Tibial artery (tissue), 4 donors: ENCODE measurements around the gene C18orf32.
A peak's percentile ranks its signal among the peaks of the same experiment; 100 is the strongest.
"Not testable (repeated sequence)": the region's sequence is repeated elsewhere in the genome, so short reads cannot be mapped to it uniquely, and the experiment has no call there.

Experiments used
- DNase-seq, 2 donors: peaks; one replicate each; pipeline ENCODE4 v3.0.0-alpha.2; 2019
- H3K27ac ChIP-seq, 2 donors: fragments of 200-600 bp; sonication (generic) in 1 of 2; 1 replicate in 1 of 2; 2 replicates in 1 of 2; pipeline ENCODE4 v1.5.1; 2018 to 2019; ENCODE audit warnings: mild to moderate bottlenecking in 1 of 2
- H3K27me3 ChIP-seq, 2 donors: fragments of 200-600 bp; sonication (generic) in 1 of 2; one replicate each; pipeline versions ENCODE4 v1.5.1 to v1.6.0; 2016 to 2019
- H3K36me3 ChIP-seq, 3 donors: fragments of 200-600 bp; sonication (generic) in 2 of 3; one replicate each; pipeline ENCODE4 v1.5.1; 2016 to 2019; ENCODE audit warnings: mild to moderate bottlenecking in 2 of 3
- H3K4me1 ChIP-seq, 4 donors: fragments of 200-600 bp; sonication (generic) in 2 of 4; 1 replicate in 3 of 4; 2 replicates in 1 of 4; pipeline ENCODE4 v1.5.1; 2016 to 2019
- H3K4me3 ChIP-seq, 2 donors: fragments of 200-600 bp; sonication (generic) in 1 of 2; 1 replicate in 1 of 2; 2 replicates in 1 of 2; pipeline ENCODE4 v1.5.1; 2018 to 2019; ENCODE audit warnings: mild to moderate bottlenecking in 2 of 2
- H3K9me3 ChIP-seq, 3 donors: fragments of 200-600 bp; sonication (generic) in 1 of 3; one replicate each; pipeline ENCODE4 v1.5.1; 2016 to 2019
- CTCF ChIP-seq, 2 experiments: fragments of 200-600 bp in 1 of 2; fragments of 450-650 bp in 1 of 2; IDR thresholded peaks; one replicate each; pipeline ENCODE4 v1.5.1; 2017 to 2019; ENCODE audit warnings: antibody characterized with exemption in 2 of 2, mild to moderate bottlenecking in 1 of 2, moderate library complexity in 1 of 2
- intact Hi-C: fragments of 100-400 bp; cut with DNase I; formaldehyde crosslinking; loops from one replicate; pipeline ENCODE4 v1.15.0; 2023; ENCODE audit warnings: low total_unique reads

C18orf32 gene

GRCh38 chr18:49510393-49511115 lies 23.5 kb upstream of the C18orf32 start:
- no peaks in the 10 kb centered on the region for H3K9me3 ChIP-seq
- peaks cover 0 to 4% of the 10 kb centered on the region in 2 donors for H3K27me3 ChIP-seq
- TF ChIP-seq CTCF (IDR thresholded peaks at IDR 0.05) = peak; percentile 61 to 76
- intact Hi-C loops = loop anchor here (5.0 kb wide), 1 partner anchor 347 kb away; no protein-coding TSS in a partner anchor
- no peaks in the 10 kb centered on the region for H3K36me3 ChIP-seq
- no peaks in the 10 kb centered on the region for H3K4me1 ChIP-seq
- no peak overlapping the region for H3K27ac ChIP-seq
- DNase-seq = no peak
- H3K4me3 ChIP-seq = no peak overlapping the region

- H3K36me3 ChIP-seq, H3K4me3 ChIP-seq, DNase-seq, intact Hi-C loops, H3K27ac ChIP-seq, H3K4me1 ChIP-seq, H3K27me3 ChIP-seq, H3K9me3 ChIP-seq: not testable (repeated sequence)
Observed at GRCh38 chr18:49506438-49506837, 19.4 kb upstream of the C18orf32 start.

GRCh38 chr18:49503931-49504330 lies 16.9 kb upstream of the C18orf32 start:
- DNase-seq = no peak
- Histone ChIP-seq H3K27ac (no peak overlapping the region), H3K9me3 (no peaks in the 10 kb centered on the region), H3K27me3 (peaks cover 0 to 30% of the 10 kb centered on the region in 2 donors), H3K36me3 (no peaks in the 10 kb centered on the region), H3K4me1 (no peaks in the 10 kb centered on the region), H3K4me3 (no peak overlapping the region)
- intact Hi-C loops = no loop called here
- TF ChIP-seq CTCF (IDR thresholded peaks at IDR 0.05) = no peak

DNA sequence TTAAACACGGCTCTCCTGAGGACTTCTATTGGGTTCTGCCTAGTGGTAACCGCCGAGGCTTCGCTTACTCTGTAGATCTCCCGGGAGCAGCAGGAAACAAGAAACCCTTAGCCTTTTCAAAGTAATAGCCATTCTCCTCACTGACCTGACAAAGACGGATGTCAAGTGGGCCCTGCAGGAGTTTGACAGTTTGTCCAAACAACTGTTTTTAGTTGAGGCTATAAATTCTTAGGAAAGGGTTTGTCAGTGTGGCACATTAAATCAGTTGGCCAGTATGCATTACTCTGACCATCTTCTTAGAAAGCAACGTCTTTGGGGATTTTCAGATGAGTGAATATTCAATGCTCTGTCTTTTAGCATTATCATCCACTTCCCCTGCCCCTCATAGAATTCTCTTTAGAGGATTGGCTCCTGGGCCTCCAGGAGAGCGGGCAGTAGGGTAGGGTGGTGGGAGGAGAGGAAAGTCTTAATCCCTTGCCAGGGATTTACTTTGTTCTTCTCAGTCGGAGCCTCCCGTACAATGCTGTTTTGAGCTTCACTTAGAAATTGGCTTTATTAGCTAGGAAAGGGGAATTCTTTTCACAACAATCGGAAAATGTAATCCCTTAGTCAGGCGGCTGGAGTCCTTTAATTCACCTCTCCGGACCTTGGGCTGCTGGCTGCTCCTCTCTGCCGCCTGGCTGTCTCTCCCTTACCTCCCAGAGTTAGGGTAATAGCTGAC lies 13.3 kb upstream of the C18orf32 start:
- H3K9me3 ChIP-seq = no peaks in the 10 kb centered on the region
- no peaks in the 10 kb centered on the region for H3K36me3 ChIP-seq
- H3K27ac ChIP-seq = no peak overlapping the region
- no peak overlapping the region for H3K4me3 ChIP-seq
- TF ChIP-seq CTCF (IDR thresholded peaks at IDR 0.05) = no peak
- DNase-seq = no peak
- intact Hi-C loops = no loop called here
- H3K4me1 ChIP-seq = no peaks in the 10 kb centered on the region
- peaks cover 0 to 27% of the 10 kb centered on the region in 2 donors for H3K27me3 ChIP-seq

DNA sequence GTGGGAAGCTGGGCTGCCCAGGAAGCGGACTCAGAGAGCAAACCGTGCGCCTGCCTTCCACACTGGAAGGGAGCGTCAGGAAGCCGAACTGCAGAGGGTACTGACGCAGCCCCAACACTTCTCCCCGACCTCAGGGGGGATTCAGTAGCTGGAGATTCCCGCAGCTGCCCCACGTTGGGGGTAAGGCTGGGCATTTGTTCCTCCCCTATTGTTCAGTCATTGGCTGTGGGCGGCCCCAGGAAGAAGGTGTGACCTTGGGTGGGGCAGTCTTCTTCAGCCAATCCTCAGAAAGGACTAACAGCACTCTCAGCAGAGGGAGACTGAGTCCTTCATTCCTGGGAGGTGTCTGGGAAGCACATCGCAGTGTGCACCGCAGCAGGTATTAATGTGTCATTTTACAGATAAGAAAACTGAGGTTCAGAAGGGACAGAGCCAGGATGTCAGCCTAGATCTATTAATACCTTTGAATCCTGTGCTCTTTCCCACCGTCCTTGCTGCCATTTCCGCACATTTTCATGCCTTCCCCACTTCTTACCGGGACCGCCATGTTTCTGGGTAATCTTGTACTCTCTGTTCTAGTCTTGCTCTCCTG lies 12.1 kb upstream of the C18orf32 start:
- TF ChIP-seq CTCF (IDR thresholded peaks at IDR 0.05) = no peak
- no peak overlapping the region for H3K4me3 ChIP-seq
- no peaks in the 10 kb centered on the region for H3K9me3 ChIP-seq
- no peaks in the 10 kb centered on the region for H3K4me1 ChIP-seq
- H3K36me3 ChIP-seq = no peaks in the 10 kb centered on the region
- intact Hi-C loops = loop anchor here (10.0 kb wide), 1 partner anchor 876 kb away; the partner anchor contains the start of gene SKA1
- no peak overlapping the region for H3K27ac ChIP-seq
- no peak for DNase-seq
- H3K27me3 ChIP-seq = peaks cover 0 to 27% of the 10 kb centered on the region in 2 donors

DNA sequence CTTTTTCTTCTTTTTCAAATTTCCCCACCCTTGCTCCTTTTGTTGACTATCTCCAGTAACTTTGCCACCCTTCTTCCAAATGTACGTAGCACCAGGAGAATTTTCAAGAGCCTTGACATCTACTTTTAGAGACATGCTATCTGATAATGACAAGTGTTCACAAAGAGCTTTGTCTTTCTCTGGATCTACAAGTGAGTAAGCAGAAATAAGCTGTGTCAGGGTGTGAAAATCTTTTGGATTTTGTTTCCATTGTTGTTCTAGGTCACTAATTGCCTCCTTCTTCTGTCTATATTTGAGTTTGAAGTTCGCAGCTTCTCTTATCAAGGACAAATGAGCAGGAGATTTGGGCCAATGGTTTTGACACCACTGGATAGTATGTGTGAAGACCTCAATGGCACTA lies 8.4 kb upstream of the C18orf32 start:
- Histone ChIP-seq H3K27ac (no peak overlapping the region), H3K36me3 (peaks cover 2 to 9% (median 6%) of the 10 kb centered on the region in 3 donors), H3K4me3 (no peak overlapping the region), H3K4me1 (peaks cover 0 to 12% (median 5%) of the 10 kb centered on the region in 4 donors), H3K27me3 (peaks cover 0 to 14% of the 10 kb centered on the region in 2 donors), H3K9me3 (no peaks in the 10 kb centered on the region)
- intact Hi-C loops = loop anchor here (10.0 kb wide), 1 partner anchor 879 kb away; the partner anchor contains the start of gene SKA1
- no peak for TF ChIP-seq CTCF (IDR thresholded peaks at IDR 0.05)
- no peak for DNase-seq
